Measurements from ENCODE around the gene PC. TPM values are rescaled to one million over a fixed set of nuclear protein-coding genes. Genes with fewer than 3 reads are reported as not detected.

PC gene
- total RNA-seq, 1 donor from 2014 or later, result 10.5 TPM

GRCh38 chr11:66936311-66936711, 21.9 kb downstream of the PC start:
- Histone ChIP-seq H3K27ac (ENCODE audit: low read depth, low read length) (no peak overlapping the region), H3K4me1 (ENCODE audit: insufficient read depth, low read length) (peaks cover 3% of the 10 kb centered on the region), H3K27me3 (ENCODE audit: insufficient read depth, low read length) (no peaks in the 10 kb centered on the region), H3K79me2 (ENCODE audit: insufficient read depth, low read length) (no peaks in the 10 kb centered on the region), H4K20me1 (ENCODE audit: insufficient read depth, low read length) (peaks cover 14% of the 10 kb centered on the region), H3K4me3 (ENCODE audit: insufficient read depth, low read depth, low read length) (no peak overlapping the region), H3K4me2 (ENCODE audit: low read length) (no peak overlapping the region), H3K9ac (ENCODE audit: low read length) (no peak overlapping the region), H2AFZ (ENCODE audit: low read depth, low read length) (no peak overlapping the region), H3K36me3 (ENCODE audit: insufficient read depth, low read length) (no peaks in the 10 kb centered on the region), H3K9me3 (ENCODE audit: insufficient read depth, low read depth, low read length) (no peaks in the 10 kb centered on the region)
- DNase-seq (ENCODE audit: low read depth) (peak; percentile 94), FAIRE-seq (no peak)
- no peak overlapping the region for H3K4me3 Mint-ChIP-seq (ENCODE audit: unreplicated experiment)
- no peaks in the 10 kb centered on the region for H3K36me3 Mint-ChIP-seq (ENCODE audit: low read depth, unreplicated experiment)
- H3K27me3 Mint-ChIP-seq (ENCODE audit: low read depth, unreplicated experiment), result peaks cover 3% of the 10 kb centered on the region
- no peak overlapping the region for H3K27ac Mint-ChIP-seq (ENCODE audit: unreplicated experiment)
- peaks cover 5% of the 10 kb centered on the region for H3K4me1 Mint-ChIP-seq (ENCODE audit: low read depth, unreplicated experiment)
- no peak for TF ChIP-seq CTCF (IDR thresholded peaks at IDR 0.05; ENCODE audit: insufficient read depth, low read depth, low read length)
- TF ChIP-seq EZH2 (IDR thresholded peaks at IDR 0.05; ENCODE audit: insufficient read depth, low read length), result no peak
- peaks cover 7% of the 10 kb centered on the region for H3K9me3 Mint-ChIP-seq (ENCODE audit: unreplicated experiment)

- DNase-seq (ENCODE audit: low read depth), result peak; percentile 74
These were observed 23.0 kb downstream of the PC start for GRCh38 chr11:66934950-66935779.

More at GRCh38 chr11:66934950-66935779, 23.0 kb downstream of the PC start:
- Histone ChIP-seq H3K4me2 (ENCODE audit: low read length) (no peak overlapping the region), H3K9ac (ENCODE audit: low read length) (no peak overlapping the region), H3K4me3 (ENCODE audit: insufficient read depth, low read depth, low read length) (no peak overlapping the region), H4K20me1 (ENCODE audit: insufficient read depth, low read length) (peaks cover 14% of the 10 kb centered on the region), H3K9me3 (ENCODE audit: insufficient read depth, low read depth, low read length) (no peaks in the 10 kb centered on the region), H2AFZ (ENCODE audit: low read depth, low read length) (no peak overlapping the region), H3K27ac (ENCODE audit: low read depth, low read length) (no peak overlapping the region), H3K36me3 (ENCODE audit: insufficient read depth, low read length) (no peaks in the 10 kb centered on the region), H3K4me1 (ENCODE audit: insufficient read depth, low read length) (peaks cover 3% of the 10 kb centered on the region), H3K79me2 (ENCODE audit: insufficient read depth, low read length) (no peaks in the 10 kb centered on the region), H3K27me3 (ENCODE audit: insufficient read depth, low read length) (no peaks in the 10 kb centered on the region)
- FAIRE-seq, result no peak
- H3K36me3 Mint-ChIP-seq (ENCODE audit: low read depth, unreplicated experiment), result no peaks in the 10 kb centered on the region
- H3K4me3 Mint-ChIP-seq (ENCODE audit: unreplicated experiment), result no peak overlapping the region
- TF ChIP-seq EZH2 (IDR thresholded peaks at IDR 0.05; ENCODE audit: insufficient read depth, low read length) (no peak), CTCF (IDR thresholded peaks at IDR 0.05; ENCODE audit: insufficient read depth, low read depth, low read length) (no peak)
- H3K27ac Mint-ChIP-seq (ENCODE audit: unreplicated experiment), result no peak overlapping the region
- H3K27me3 Mint-ChIP-seq (ENCODE audit: low read depth, unreplicated experiment), result peaks cover 3% of the 10 kb centered on the region
- H3K4me1 Mint-ChIP-seq (ENCODE audit: low read depth, unreplicated experiment), result peaks cover 5% of the 10 kb centered on the region
- peaks cover 7% of the 10 kb centered on the region for H3K9me3 Mint-ChIP-seq (ENCODE audit: unreplicated experiment)

Data from astrocyte (in vitro differentiated cells and primary cell).